MCF 10A (cell line): ENCODE measurements around the gene DVL1. TPM values are rescaled to one million over a fixed set of nuclear protein-coding genes. Genes with fewer than 3 reads are reported as not detected.

Experiments used
- BruUV-seq: library from RNA; stranded (reverse); fragments of 400-500 nt; replicated peaks from 2 replicates; lab custom pipeline; 2021; lab: Mats Ljungman, UMichigan
- CTCF ChIA-PET: fragments of 300-600 bp; sonication (Branson Sonifier 250); formaldehyde crosslinking; extraction: SDS; loops from one replicate; lab custom pipeline; 2021; ENCODE audit warnings: antibody characterized with exemption, inconsistent platforms; lab: Yijun Ruan, JAX
- POLR2A ChIA-PET: fragments of 300-600, 350-650 bp; sonication (Branson Sonifier 250); formaldehyde crosslinking; extraction: SDS; loops from one replicate; lab custom pipeline; 2020; ENCODE audit warnings: antibody characterized with exemption, inconsistent platforms; lab: Yijun Ruan, JAX
- DNase-seq: peaks from one replicate; pipeline ENCODE4 v3.0.0-alpha.2; 2018; ENCODE audit not compliant: unreplicated experiment
- H3K27ac Mint-ChIP-seq: one replicate; pipeline ENCODE4 v1.8.0; 2022; ENCODE audit warnings: mild to moderate bottlenecking, low read depth, mixed read lengths; ENCODE audit not compliant: unreplicated experiment
- H3K27me3 Mint-ChIP-seq: one replicate; pipeline ENCODE4 v1.8.0; 2022; ENCODE audit warnings: mixed read lengths; ENCODE audit not compliant: insufficient read depth, unreplicated experiment
- H3K36me3 Mint-ChIP-seq: one replicate; pipeline ENCODE4 v1.8.0; 2022; ENCODE audit warnings: mild to moderate bottlenecking, moderate library complexity, mixed read lengths; ENCODE audit not compliant: insufficient read depth, unreplicated experiment
- H3K4me1 Mint-ChIP-seq: one replicate; pipeline ENCODE4 v1.8.0; 2022; ENCODE audit warnings: mixed read lengths; ENCODE audit not compliant: insufficient read depth, unreplicated experiment
- H3K4me3 Mint-ChIP-seq: one replicate; pipeline ENCODE4 v1.8.0; 2022; ENCODE audit warnings: mild to moderate bottlenecking, moderate library complexity, mixed read lengths; ENCODE audit not compliant: unreplicated experiment
- H3K9me3 Mint-ChIP-seq: one replicate; pipeline ENCODE4 v1.8.0; 2022; ENCODE audit warnings: mixed read lengths; ENCODE audit not compliant: unreplicated experiment
- CTCF ChIP-seq: fragments of 200-600 bp; IDR thresholded peaks from one replicate; pipeline ENCODE4 v1.8.0; 2022; ENCODE audit warnings: antibody characterized with exemption, mild to moderate bottlenecking; ENCODE audit not compliant: unreplicated experiment
- intact Hi-C: fragments of 100-400 bp; cut with micrococcal nuclease; formaldehyde crosslinking; loops from 2 replicates; pipeline ENCODE4 v1.14.1; 2022
- total RNA-seq: library from RNA; stranded (reverse); gene quantifications from 2 replicates; pipeline ENCODE4 v1.2.3, GENCODE V29; 2022

DVL1 gene
- total RNA-seq, 1 experiment from 2014 or later = 113 TPM

GRCh38 chr1:1322952-1323351 lies 26.3 kb downstream of the DVL1 start:
- H3K4me3 Mint-ChIP-seq = peak overlapping the region; percentile 70
- H3K4me1 Mint-ChIP-seq = peaks cover 20% of the 10 kb centered on the region
- DNase-seq = no peak
- peak overlapping the region; percentile 76 for H3K27ac Mint-ChIP-seq
- ChIA-PET POLR2A (interaction anchor here (0.6 to 1.4 kb wide), 5 partner anchors 11 to 272 kb away, joined by 3 to 5 read pairs (median 3); partner anchors contain the start of gene AURKAIP1), CTCF (interaction anchor here (0.6 kb wide), 1 partner anchor 17 kb away, joined by 3 read pairs; no protein-coding TSS in a partner anchor)
- no TSS peak for BruUV-seq
- H3K27me3 Mint-ChIP-seq = no peaks in the 10 kb centered on the region
- peaks cover 27% of the 10 kb centered on the region for H3K36me3 Mint-ChIP-seq
- H3K9me3 Mint-ChIP-seq = no peaks in the 10 kb centered on the region
- no peak for TF ChIP-seq CTCF
- intact Hi-C loops = no loop called here

- H3K27me3 Mint-ChIP-seq = no peaks in the 10 kb centered on the region
- H3K4me3 Mint-ChIP-seq = peak overlapping the region; percentile 70
- peak overlapping the region; percentile 76 for H3K27ac Mint-ChIP-seq
- ChIA-PET POLR2A (interaction anchor here (0.6 kb wide), 1 partner anchor 11 kb away, joined by 3 read pairs; no protein-coding TSS in a partner anchor), CTCF (no interaction called here)
- intact Hi-C loops = no loop called here
- BruUV-seq = no TSS peak
- peaks cover 28% of the 10 kb centered on the region for H3K36me3 Mint-ChIP-seq
- no peak for TF ChIP-seq CTCF
- H3K4me1 Mint-ChIP-seq = peaks cover 21% of the 10 kb centered on the region
- H3K9me3 Mint-ChIP-seq = no peaks in the 10 kb centered on the region
- no peak for DNase-seq
These were observed 26.8 kb downstream of the DVL1 start for GRCh38 chr1:1322418-1322817.

GRCh38 chr1:1321477-1321876 lies 27.7 kb downstream of the DVL1 start:
- Mint-ChIP-seq H3K36me3 (peaks cover 31% of the 10 kb centered on the region), H3K9me3 (no peaks in the 10 kb centered on the region)
- no TSS peak for BruUV-seq

More at GRCh38 chr1:1321477-1321876, 27.7 kb downstream of the DVL1 start:
- H3K27me3 Mint-ChIP-seq = no peaks in the 10 kb centered on the region
- CTCF ChIA-PET = interaction anchor here (0.6 kb wide), 1 partner anchor 401 kb away, joined by 3 read pairs; no protein-coding TSS in a partner anchor
- TF ChIP-seq CTCF = no peak
- intact Hi-C loops = no loop called here
- peaks cover 25% of the 10 kb centered on the region for H3K4me1 Mint-ChIP-seq
- H3K4me3 Mint-ChIP-seq = no peak overlapping the region
- POLR2A ChIA-PET = no interaction called here
- no peak overlapping the region for H3K27ac Mint-ChIP-seq
- DNase-seq = no peak
